Astrocyte of the cerebellum (primary cell): ENCODE results near the gene PLOD2.

Experiments
- DNase-seq: peaks from one replicate; pipeline ENCODE4 v3.0.0-alpha.2; 2011; ENCODE audit warnings: low read depth
- H3K4me3 ChIP-seq: 2 replicates; pipeline ENCODE4 v1.5.1; 2011; ENCODE audit warnings: mild to moderate bottlenecking, low read depth, low read length, moderate library complexity
- in situ Hi-C: cut with HindIII; loops from 2 replicates; pipeline ENCODE4 v1.10.0; 2017; ENCODE audit warnings: low sequenced_read_pairs
- TF ChIP-seq, protein P1 (sequence below): IDR thresholded peaks from 2 replicates; pipeline ENCODE4 v1.5.1; 2012; ENCODE audit warnings: low read length, low read depth, moderate library complexity, mild to moderate bottlenecking; ENCODE audit errors: missing control alignments

Gene PLOD2

DNA sequence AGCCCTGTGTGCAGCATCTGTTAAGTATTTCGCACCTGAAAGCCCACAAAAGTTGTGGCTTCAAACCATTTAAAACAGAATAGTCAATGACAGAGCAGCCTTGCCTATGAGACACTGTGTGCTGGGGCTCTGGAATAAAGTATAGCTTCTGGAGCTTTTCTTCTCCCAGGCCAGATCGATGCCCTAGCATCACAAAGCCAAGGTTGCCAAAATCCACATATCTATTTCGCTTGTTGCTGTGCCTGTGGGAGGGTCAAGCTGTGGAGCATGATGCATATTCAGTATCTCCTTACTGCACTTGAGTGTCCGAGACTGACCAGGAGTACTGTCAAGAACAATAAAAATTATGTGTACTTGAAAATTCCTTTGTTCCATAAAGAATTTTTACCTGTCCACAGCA is 7.6 kb downstream of the PLOD2 start:
- in situ Hi-C loops = no loop called here
- no peak overlapping the region for H3K4me3 ChIP-seq
- DNase-seq = no peak
- TF ChIP-seq, protein P1, sequence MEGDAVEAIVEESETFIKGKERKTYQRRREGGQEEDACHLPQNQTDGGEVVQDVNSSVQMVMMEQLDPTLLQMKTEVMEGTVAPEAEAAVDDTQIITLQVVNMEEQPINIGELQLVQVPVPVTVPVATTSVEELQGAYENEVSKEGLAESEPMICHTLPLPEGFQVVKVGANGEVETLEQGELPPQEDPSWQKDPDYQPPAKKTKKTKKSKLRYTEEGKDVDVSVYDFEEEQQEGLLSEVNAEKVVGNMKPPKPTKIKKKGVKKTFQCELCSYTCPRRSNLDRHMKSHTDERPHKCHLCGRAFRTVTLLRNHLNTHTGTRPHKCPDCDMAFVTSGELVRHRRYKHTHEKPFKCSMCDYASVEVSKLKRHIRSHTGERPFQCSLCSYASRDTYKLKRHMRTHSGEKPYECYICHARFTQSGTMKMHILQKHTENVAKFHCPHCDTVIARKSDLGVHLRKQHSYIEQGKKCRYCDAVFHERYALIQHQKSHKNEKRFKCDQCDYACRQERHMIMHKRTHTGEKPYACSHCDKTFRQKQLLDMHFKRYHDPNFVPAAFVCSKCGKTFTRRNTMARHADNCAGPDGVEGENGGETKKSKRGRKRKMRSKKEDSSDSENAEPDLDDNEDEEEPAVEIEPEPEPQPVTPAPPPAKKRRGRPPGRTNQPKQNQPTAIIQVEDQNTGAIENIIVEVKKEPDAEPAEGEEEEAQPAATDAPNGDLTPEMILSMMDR = no peak

DNA sequence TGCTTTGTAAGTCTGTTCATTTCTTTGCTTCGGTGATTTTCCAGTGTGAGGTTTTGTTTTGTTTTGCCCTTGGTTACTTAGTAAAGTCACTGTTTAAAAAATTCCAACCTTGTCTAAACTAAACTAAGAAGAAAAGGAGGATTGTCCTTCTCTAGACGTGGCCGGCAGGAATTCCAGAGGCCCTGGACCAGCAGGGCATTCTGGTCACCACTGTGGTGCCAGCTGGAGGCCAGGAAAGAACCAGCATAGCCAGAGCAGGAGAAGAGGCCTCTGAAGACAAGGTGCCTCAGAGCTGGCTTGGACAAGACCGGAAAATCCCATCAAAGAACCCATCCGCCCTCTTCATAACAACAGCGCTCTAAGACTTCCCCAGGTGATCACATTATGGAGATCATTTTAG is 8.2 kb downstream of the PLOD2 start:
- no peak for DNase-seq
- in situ Hi-C loops = no loop called here
- TF ChIP-seq, protein P1 = no peak
- no peak overlapping the region for H3K4me3 ChIP-seq

DNA sequence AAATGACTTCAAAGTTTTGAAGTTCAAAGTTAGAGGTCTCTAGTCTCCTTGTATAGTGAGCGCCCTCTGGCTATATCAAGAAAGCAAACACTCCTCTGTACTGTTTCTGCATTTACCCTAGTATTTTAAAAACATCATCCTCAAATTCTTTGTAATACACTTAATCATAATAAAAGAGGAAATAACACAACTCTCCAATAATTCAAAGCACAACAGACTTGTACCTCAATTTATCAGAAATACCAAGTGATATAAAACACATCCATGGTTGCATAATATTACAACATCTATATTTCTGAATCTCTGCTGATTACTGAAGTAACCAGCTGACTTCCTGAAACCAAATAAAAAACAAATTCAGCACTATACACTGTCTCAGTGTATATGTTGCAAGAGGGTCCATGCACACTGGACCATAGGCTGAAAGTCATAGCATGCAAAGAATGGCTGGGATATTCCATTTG is 12.5 kb downstream of the PLOD2 start:
- DNase-seq = no peak
- TF ChIP-seq, protein P1 = peak; percentile 30
- in situ Hi-C loops = no loop called here
- H3K4me3 ChIP-seq = no peak overlapping the region

DNA sequence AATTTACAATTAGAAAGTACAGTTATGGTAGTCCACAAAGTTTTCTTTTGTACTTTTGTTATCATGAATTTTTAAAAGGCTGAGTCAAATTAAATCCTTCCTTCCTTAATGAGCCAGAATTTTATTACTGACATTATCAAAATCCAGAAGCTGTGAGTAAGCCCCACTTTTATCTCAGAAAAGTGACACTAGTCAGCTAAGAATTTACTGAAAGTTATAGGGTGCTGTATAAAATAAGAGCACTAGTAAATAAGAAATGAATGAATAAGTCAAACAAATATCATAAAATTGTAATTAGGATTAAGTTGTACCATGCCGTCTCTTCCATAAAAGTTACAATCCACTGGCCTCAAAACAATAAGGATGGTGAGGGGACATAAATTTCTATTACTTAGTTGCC is 15.3 kb downstream of the PLOD2 start:
- no peak for DNase-seq
- in situ Hi-C loops = no loop called here
- TF ChIP-seq, protein P1 = no peak
- no peak overlapping the region for H3K4me3 ChIP-seq

DNA sequence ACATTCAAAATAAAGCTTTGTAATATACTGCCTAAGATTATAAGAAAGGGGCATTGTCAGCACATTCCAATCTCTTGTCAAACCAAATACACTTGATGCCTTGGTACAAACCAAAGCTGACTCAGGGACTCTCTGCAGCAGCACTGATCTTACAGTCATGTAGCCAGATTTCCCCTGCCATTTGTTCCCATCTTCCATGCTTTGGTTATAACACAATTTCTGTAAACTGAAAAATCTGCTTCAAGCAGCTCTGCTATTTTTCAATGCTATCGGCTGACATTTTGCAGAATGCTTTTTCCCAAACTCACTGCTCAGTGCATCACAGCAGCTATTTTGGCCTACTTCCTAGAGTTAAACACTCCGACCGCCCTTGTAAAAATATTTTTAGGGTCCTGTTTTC is 18.2 kb downstream of the PLOD2 start:
- TF ChIP-seq, protein P1 = no peak
- in situ Hi-C loops = no loop called here
- DNase-seq = no peak
- no peak overlapping the region for H3K4me3 ChIP-seq

DNA sequence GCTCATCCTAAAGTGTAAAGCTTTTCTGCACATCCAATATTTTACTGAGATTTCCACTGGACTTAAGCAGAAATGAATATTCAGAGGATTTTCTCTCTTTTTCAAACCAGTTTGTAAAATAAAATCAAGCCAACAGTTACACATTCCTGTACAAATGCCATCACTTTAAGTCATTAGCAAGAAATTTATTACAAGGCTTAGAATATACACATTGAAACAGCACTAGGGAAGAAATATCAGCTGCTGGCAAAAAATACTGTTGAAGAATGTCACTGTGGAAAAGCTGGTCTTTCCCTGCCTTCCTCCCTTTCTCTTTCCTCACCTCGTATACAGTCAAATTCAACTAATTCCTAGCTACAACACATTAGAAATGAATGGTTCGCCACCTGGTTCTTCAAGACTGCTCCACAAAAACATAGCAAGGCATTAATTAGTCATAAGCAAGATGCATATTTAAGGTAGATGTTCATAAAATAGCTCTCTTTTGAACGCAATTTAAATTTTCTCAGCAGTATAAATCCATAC is 21.3 kb downstream of the PLOD2 start:
- TF ChIP-seq, protein P1 = no peak
- no peak for DNase-seq
- in situ Hi-C loops = no loop called here
- H3K4me3 ChIP-seq = no peak overlapping the region
